HG02884 (cell line): ENCODE data around the gene ZCCHC14.

Experiments
- ATAC-seq: cut with Tn5 transposase; IDR thresholded peaks from one replicate; pipeline ENCODE4 v1.9.1; 2021; ENCODE audit warnings: mild to moderate bottlenecking, moderate library complexity; ENCODE audit not compliant: unreplicated experiment

The ZCCHC14 gene

GRCh38 chr16:87492721-87493607, at the start of gene ZCCHC14:
ZCCHC14 (minus strand) TSS chr16:87493024; CDS start chr16:87492238, 786 bp downstream.
- ATAC-seq: peak; percentile 79

- no peak for ATAC-seq
These were observed 49.0 kb upstream of the ZCCHC14 start for GRCh38 chr16:87541872-87542234.

GRCh38 chr16:87541147-87541871, 48.5 kb upstream of the ZCCHC14 start:
- no peak for ATAC-seq

- no peak for ATAC-seq
These were observed 48.0 kb upstream of the ZCCHC14 start for GRCh38 chr16:87540897-87541146.

GRCh38 chr16:87540072-87540896, 47.5 kb upstream of the ZCCHC14 start:
- ATAC-seq: no peak

GRCh38 chr16:87539113-87539512, 46.3 kb upstream of the ZCCHC14 start:
- ATAC-seq: no peak

- no peak for ATAC-seq
These were observed 45.8 kb upstream of the ZCCHC14 start for GRCh38 chr16:87538594-87538993.

- no peak for ATAC-seq
These were observed 45.3 kb upstream of the ZCCHC14 start for GRCh38 chr16:87538160-87538559.

GRCh38 chr16:87536795-87537142, 43.9 kb upstream of the ZCCHC14 start:
- ATAC-seq: no peak

- ATAC-seq: no peak
These were observed 43.3 kb upstream of the ZCCHC14 start for GRCh38 chr16:87535855-87536794.

GRCh38 chr16:87535457-87535854, 42.6 kb upstream of the ZCCHC14 start:
- ATAC-seq: no peak

- ATAC-seq: no peak
These were observed 41.9 kb upstream of the ZCCHC14 start for GRCh38 chr16:87534751-87535150.

GRCh38 chr16:87534030-87534653, 41.3 kb upstream of the ZCCHC14 start:
- ATAC-seq: no peak

GRCh38 chr16:87533061-87533460, 40.2 kb upstream of the ZCCHC14 start:
- ATAC-seq: no peak

- ATAC-seq: no peak
These were observed 38.6 kb upstream of the ZCCHC14 start for GRCh38 chr16:87531418-87531817.

- no peak for ATAC-seq
These were observed 36.1 kb upstream of the ZCCHC14 start for GRCh38 chr16:87528690-87529579.

GRCh38 chr16:87527055-87527724, 34.4 kb upstream of the ZCCHC14 start:
- ATAC-seq: no peak

- no peak for ATAC-seq
These were observed 33.6 kb upstream of the ZCCHC14 start for GRCh38 chr16:87526238-87526947.
